ENCODE results near the gene FILIP1L. TPM values are rescaled to one million over a fixed set of nuclear protein-coding genes. Genes with fewer than 3 reads are reported as not detected.

The FILIP1L gene
- total RNA-seq, 2 experiments from 2014 or later = not detected

DNA sequence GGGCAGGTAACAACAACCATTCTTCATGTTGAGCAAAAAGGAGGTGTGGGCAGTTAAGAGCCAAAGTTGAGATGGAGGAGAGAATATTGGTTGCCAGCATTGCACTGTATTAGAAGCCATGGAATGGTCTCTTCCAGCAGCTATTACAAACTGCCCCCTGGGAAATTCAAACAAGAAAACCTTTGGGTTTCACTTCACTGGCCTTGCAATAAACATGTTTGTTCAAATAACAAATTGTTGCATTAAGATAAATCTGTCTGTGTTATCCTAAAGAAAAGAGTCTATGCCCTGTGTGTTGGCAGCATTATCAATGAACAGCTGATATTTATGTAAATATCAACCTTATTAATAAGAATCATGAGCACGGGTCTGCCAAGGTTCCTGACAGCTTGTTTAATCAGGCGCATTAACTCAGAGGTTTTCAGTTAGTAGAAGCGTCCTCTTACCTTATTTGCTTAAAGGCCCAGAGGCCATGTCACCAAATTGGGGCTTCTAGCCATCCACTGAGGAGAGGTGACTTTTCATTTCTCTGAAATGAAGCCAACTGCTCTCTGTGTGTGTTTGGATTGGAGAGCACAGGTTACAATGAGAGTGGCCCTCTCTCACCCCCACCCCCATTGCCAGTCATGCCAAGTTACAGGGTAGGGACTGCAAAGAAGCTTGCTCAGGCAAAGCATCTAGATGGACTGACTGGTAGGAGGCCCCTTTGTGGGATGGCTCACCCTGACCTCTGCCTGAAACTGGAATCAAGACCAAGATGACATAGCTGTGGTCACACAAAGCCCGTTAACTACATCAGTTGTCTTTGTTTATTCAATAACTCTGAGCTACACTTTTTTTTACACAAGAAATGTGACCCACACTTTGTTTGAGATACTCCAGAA, 10.5 kb downstream of the FILIP1L start:
- intact Hi-C loops (cut with micrococcal nuclease; ENCODE audit: unreplicated experiment) = no loop called here
- Histone ChIP-seq H3K9me3 (ENCODE audit: low read length) (no peaks in the 10 kb centered on the region), H3K79me2 (ENCODE audit: insufficient read depth, low read depth, low read length) (no peaks in the 10 kb centered on the region), H4K20me1 (ENCODE audit: insufficient read depth, low read length) (no peaks in the 10 kb centered on the region), H2AFZ (ENCODE audit: low read length) (peak overlapping the region; percentile 48; the same call in 1 of the 2 replicates), H3K4me2 (ENCODE audit: low read length) (peak overlapping the region; percentile 50), H3K36me3 (ENCODE audit: insufficient read depth, low read length) (no peaks in the 10 kb centered on the region), H3K4me3 (ENCODE audit: low read depth, low read length, poor library complexity, severe bottlenecking) (no peak overlapping the region), H3K4me1 (ENCODE audit: insufficient read depth, low read length, poor library complexity, severe bottlenecking) (peaks cover 33% of the 10 kb centered on the region), H3K27ac (ENCODE audit: low read depth, low read length, poor library complexity, severe bottlenecking) (no peak overlapping the region), H3K9me2 (ENCODE audit: insufficient read depth, low read length) (no peaks in the 10 kb centered on the region)
- peak; percentile 17 for DNase-seq (ENCODE audit: low spot score)
- no TSS peak for BruUV-seq (replicated peaks)
- POLR2A ChIA-PET = interaction anchor here (0.6 to 1.9 kb wide), 12 partner anchors 10 to 474 kb away, joined by 3 to 9 read pairs (median 4); partner anchors contain the start of gene TBC1D23
- TF ChIP-seq CTCF (conservative IDR thresholded peaks at IDR 0.05; ENCODE audit: low read length) = no peak
- TF ChIP-seq EZH2phosphoT487 (IDR thresholded peaks at IDR 0.05; ENCODE audit: borderline replicate concordance, low read depth, low read length) = no peak
- CTCF ChIA-PET (ENCODE audit: unreplicated experiment) = no interaction called here

- Histone ChIP-seq H3K9me3 (ENCODE audit: low read length) (no peaks in the 10 kb centered on the region), H3K79me2 (ENCODE audit: insufficient read depth, low read depth, low read length) (no peaks in the 10 kb centered on the region), H2AFZ (ENCODE audit: low read length) (no peak overlapping the region), H4K20me1 (ENCODE audit: insufficient read depth, low read length) (no peaks in the 10 kb centered on the region), H3K27ac (ENCODE audit: low read depth, low read length, poor library complexity, severe bottlenecking) (no peak overlapping the region), H3K4me1 (ENCODE audit: insufficient read depth, low read length, poor library complexity, severe bottlenecking) (peaks cover 33% of the 10 kb centered on the region), H3K4me2 (ENCODE audit: low read length) (no peak overlapping the region), H3K4me3 (ENCODE audit: low read depth, low read length, poor library complexity, severe bottlenecking) (no peak overlapping the region), H3K36me3 (ENCODE audit: insufficient read depth, low read length) (no peaks in the 10 kb centered on the region), H3K9me2 (ENCODE audit: insufficient read depth, low read length) (no peaks in the 10 kb centered on the region)
- intact Hi-C loops (cut with micrococcal nuclease; ENCODE audit: unreplicated experiment) = no loop called here
- ChIA-PET CTCF (ENCODE audit: unreplicated experiment) (no interaction called here), POLR2A (no interaction called here)
- no peak for DNase-seq (ENCODE audit: low spot score)
- TF ChIP-seq CTCF (conservative IDR thresholded peaks at IDR 0.05; ENCODE audit: low read length) (no peak), EZH2phosphoT487 (IDR thresholded peaks at IDR 0.05; ENCODE audit: borderline replicate concordance, low read depth, low read length) (no peak)
- BruUV-seq (replicated peaks) = no TSS peak
Measured at GRCh38 chr3:100102757-100103156, 11.5 kb downstream of the FILIP1L start.

DNA sequence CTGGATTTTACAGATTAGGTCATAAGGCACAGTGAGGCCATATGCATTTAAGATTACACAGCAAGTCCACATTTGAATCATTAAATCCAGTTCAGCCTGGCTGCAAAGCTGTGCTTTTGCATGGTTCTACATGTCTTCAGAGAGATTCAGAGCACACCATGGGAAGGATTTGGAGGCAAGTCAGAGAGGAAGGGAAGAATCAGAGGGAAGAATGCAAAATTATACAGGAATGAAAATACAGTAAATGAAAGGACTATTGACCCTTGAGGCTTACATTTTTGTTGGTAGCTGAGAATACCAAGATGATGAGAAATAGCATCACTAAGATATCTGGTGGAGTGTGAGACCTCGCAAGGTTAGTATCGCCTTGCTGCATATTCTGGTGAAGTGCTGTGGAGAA, 13.9 kb downstream of the FILIP1L start:
- H3K9me3 ChIP-seq (ENCODE audit: low read length) = no peaks in the 10 kb centered on the region
- no peaks in the 10 kb centered on the region for H4K20me1 ChIP-seq (ENCODE audit: insufficient read depth, low read length)
- ChIA-PET POLR2A (interaction anchor here (0.9 to 1.1 kb wide), 3 partner anchors 10 to 160 kb away, joined by 3 read pairs; no protein-coding TSS in a partner anchor), CTCF (ENCODE audit: unreplicated experiment) (no interaction called here)
- intact Hi-C loops (cut with micrococcal nuclease; ENCODE audit: unreplicated experiment) = no loop called here
- no peak for TF ChIP-seq CTCF (conservative IDR thresholded peaks at IDR 0.05; ENCODE audit: low read length)
- TF ChIP-seq EZH2phosphoT487 (IDR thresholded peaks at IDR 0.05; ENCODE audit: borderline replicate concordance, low read depth, low read length) = no peak
- H3K4me1 ChIP-seq (ENCODE audit: insufficient read depth, low read length, poor library complexity, severe bottlenecking) = peaks cover 20% of the 10 kb centered on the region
- no TSS peak for BruUV-seq (replicated peaks)
- no peak overlapping the region for H3K27ac ChIP-seq (ENCODE audit: low read depth, low read length, poor library complexity, severe bottlenecking)
- H3K79me2 ChIP-seq (ENCODE audit: insufficient read depth, low read depth, low read length) = no peaks in the 10 kb centered on the region
- no peak overlapping the region for H3K4me2 ChIP-seq (ENCODE audit: low read length)
- H3K9me2 ChIP-seq (ENCODE audit: insufficient read depth, low read length) = no peaks in the 10 kb centered on the region
- H3K4me3 ChIP-seq (ENCODE audit: low read depth, low read length, poor library complexity, severe bottlenecking) = no peak overlapping the region
- no peak overlapping the region for H2AFZ ChIP-seq (ENCODE audit: low read length)
- no peaks in the 10 kb centered on the region for H3K36me3 ChIP-seq (ENCODE audit: insufficient read depth, low read length)
- DNase-seq (ENCODE audit: low spot score) = no peak
